Tibial nerve (tissue), 4 donors: Measurements from ENCODE around the gene TECPR2.
"Not testable (repeated sequence)": the region's sequence is repeated elsewhere in the genome, so short reads cannot be mapped to it uniquely, and the experiment has no call there.

ENCODE experiments used
- CTCF ChIP-seq, 5 experiments: fragments of 200-600 bp in 3 of 5; fragments of 450-650 bp in 2 of 5; sonication (generic) in 3 of 5; IDR thresholded peaks; one replicate each; pipeline ENCODE4 v1.5.1; 2016 to 2019; ENCODE audit warnings: antibody characterized with exemption in 5 of 5, mild to moderate bottlenecking in 3 of 5, moderate library complexity in 2 of 5
- EP300 ChIP-seq, 2 donors: sonication (generic); formaldehyde crosslinking; IDR thresholded peaks; one replicate each; pipeline ENCODE4 v1.6.1; 2017; ENCODE audit warnings: antibody characterized with exemption in 2 of 2, mild to moderate bottlenecking in 1 of 2
- POLR2A ChIP-seq, 2 donors: fragments of 450-650 bp; IDR thresholded peaks; one replicate each; pipeline ENCODE4 v1.6.1; 2017; ENCODE audit warnings: antibody characterized with exemption in 2 of 2, mild to moderate bottlenecking in 2 of 2, moderate library complexity in 2 of 2

- not testable (repeated sequence) for TF ChIP-seq CTCF, POLR2A, EP300 (IDR thresholded peaks at IDR 0.05)
Measured at GRCh38 chr14:102541029-102541491, 178.3 kb downstream of the TECPR2 start.
